ENCODE data around the gene ZMYND8. TPM values are rescaled to one million over a fixed set of nuclear protein-coding genes. Genes with fewer than 3 reads are reported as not detected.

Gene ZMYND8
- total and polyA plus RNA-seq, 2 of the 8 experiments (the other 6 are each of a cell fraction or from before 2014, with no cell fraction given) = 50.5 to 163 TPM

- TF ChIP-seq, protein P1, sequence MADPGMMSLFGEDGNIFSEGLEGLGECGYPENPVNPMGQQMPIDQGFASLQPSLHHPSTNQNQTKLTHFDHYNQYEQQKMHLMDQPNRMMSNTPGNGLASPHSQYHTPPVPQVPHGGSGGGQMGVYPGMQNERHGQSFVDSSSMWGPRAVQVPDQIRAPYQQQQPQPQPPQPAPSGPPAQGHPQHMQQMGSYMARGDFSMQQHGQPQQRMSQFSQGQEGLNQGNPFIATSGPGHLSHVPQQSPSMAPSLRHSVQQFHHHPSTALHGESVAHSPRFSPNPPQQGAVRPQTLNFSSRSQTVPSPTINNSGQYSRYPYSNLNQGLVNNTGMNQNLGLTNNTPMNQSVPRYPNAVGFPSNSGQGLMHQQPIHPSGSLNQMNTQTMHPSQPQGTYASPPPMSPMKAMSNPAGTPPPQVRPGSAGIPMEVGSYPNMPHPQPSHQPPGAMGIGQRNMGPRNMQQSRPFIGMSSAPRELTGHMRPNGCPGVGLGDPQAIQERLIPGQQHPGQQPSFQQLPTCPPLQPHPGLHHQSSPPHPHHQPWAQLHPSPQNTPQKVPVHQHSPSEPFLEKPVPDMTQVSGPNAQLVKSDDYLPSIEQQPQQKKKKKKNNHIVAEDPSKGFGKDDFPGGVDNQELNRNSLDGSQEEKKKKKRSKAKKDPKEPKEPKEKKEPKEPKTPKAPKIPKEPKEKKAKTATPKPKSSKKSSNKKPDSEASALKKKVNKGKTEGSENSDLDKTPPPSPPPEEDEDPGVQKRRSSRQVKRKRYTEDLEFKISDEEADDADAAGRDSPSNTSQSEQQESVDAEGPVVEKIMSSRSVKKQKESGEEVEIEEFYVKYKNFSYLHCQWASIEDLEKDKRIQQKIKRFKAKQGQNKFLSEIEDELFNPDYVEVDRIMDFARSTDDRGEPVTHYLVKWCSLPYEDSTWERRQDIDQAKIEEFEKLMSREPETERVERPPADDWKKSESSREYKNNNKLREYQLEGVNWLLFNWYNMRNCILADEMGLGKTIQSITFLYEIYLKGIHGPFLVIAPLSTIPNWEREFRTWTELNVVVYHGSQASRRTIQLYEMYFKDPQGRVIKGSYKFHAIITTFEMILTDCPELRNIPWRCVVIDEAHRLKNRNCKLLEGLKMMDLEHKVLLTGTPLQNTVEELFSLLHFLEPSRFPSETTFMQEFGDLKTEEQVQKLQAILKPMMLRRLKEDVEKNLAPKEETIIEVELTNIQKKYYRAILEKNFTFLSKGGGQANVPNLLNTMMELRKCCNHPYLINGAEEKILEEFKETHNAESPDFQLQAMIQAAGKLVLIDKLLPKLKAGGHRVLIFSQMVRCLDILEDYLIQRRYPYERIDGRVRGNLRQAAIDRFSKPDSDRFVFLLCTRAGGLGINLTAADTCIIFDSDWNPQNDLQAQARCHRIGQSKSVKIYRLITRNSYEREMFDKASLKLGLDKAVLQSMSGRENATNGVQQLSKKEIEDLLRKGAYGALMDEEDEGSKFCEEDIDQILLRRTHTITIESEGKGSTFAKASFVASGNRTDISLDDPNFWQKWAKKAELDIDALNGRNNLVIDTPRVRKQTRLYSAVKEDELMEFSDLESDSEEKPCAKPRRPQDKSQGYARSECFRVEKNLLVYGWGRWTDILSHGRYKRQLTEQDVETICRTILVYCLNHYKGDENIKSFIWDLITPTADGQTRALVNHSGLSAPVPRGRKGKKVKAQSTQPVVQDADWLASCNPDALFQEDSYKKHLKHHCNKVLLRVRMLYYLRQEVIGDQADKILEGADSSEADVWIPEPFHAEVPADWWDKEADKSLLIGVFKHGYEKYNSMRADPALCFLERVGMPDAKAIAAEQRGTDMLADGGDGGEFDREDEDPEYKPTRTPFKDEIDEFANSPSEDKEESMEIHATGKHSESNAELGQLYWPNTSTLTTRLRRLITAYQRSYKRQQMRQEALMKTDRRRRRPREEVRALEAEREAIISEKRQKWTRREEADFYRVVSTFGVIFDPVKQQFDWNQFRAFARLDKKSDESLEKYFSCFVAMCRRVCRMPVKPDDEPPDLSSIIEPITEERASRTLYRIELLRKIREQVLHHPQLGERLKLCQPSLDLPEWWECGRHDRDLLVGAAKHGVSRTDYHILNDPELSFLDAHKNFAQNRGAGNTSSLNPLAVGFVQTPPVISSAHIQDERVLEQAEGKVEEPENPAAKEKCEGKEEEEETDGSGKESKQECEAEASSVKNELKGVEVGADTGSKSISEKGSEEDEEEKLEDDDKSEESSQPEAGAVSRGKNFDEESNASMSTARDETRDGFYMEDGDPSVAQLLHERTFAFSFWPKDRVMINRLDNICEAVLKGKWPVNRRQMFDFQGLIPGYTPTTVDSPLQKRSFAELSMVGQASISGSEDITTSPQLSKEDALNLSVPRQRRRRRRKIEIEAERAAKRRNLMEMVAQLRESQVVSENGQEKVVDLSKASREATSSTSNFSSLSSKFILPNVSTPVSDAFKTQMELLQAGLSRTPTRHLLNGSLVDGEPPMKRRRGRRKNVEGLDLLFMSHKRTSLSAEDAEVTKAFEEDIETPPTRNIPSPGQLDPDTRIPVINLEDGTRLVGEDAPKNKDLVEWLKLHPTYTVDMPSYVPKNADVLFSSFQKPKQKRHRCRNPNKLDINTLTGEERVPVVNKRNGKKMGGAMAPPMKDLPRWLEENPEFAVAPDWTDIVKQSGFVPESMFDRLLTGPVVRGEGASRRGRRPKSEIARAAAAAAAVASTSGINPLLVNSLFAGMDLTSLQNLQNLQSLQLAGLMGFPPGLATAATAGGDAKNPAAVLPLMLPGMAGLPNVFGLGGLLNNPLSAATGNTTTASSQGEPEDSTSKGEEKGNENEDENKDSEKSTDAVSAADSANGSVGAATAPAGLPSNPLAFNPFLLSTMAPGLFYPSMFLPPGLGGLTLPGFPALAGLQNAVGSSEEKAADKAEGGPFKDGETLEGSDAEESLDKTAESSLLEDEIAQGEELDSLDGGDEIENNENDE (IDR thresholded peaks at IDR 0.05; ENCODE audit: insufficient replicate concordance, low read length) = no peak
Measured at GRCh38 chr20:47275548-47275947, 81.0 kb downstream of the ZMYND8 start (continued).

All from H1 (cell line).